GM10847 (cell line): ENCODE results near the gene FAM204A.

Source experiments
- POLR2A ChIP-seq: IDR thresholded peaks from 2 replicates; pipeline ENCODE4 v1.6.1; 2011; ENCODE audit not compliant: insufficient read length; ENCODE audit errors: extremely low read depth

FAM204A gene

GRCh38 chr10:118271671-118272070 lies 70.5 kb downstream of the FAM204A start:
- TF ChIP-seq POLR2A, result no peak

- no peak for TF ChIP-seq POLR2A
Observed at GRCh38 chr10:118266098-118266748, 75.9 kb downstream of the FAM204A start.

DNA sequence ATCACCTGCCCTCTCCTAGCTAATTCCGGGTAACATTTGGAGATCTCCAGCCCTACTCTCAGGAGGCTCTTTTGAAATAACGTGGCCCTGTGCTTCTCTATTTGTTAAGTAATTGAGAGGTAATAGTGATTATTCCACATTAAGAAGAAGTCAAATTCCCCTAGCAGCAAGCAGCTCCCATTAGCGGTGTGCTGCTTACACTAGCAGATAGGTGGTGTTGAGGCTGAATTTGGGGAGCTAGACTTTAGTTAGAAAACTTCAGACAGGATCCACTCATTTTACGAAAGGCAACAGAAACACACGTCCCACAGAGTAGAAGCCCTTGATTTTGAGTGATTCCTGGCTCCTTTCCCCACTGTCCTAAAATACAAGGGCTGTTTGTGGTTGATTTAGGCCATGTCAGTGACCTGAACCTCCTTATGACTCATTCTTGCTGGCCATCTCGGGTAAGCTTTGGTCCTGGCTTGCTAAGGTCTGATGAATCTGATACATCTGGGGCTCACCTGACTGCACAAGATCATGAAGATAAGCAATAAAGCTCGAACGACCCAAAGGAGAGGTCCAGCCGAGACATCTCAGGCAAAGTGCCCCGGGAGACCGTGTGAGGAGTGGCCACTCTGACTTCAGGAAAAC lies 77.2 kb downstream of the FAM204A start:
- no peak for TF ChIP-seq POLR2A

GRCh38 chr10:118264252-118264651 lies 77.9 kb downstream of the FAM204A start:
- no peak for TF ChIP-seq POLR2A

GRCh38 chr10:118262538-118262937 lies 79.6 kb downstream of the FAM204A start:
- TF ChIP-seq POLR2A, result no peak

GRCh38 chr10:118259288-118259906 lies 82.7 kb downstream of the FAM204A start:
- TF ChIP-seq POLR2A, result no peak

DNA sequence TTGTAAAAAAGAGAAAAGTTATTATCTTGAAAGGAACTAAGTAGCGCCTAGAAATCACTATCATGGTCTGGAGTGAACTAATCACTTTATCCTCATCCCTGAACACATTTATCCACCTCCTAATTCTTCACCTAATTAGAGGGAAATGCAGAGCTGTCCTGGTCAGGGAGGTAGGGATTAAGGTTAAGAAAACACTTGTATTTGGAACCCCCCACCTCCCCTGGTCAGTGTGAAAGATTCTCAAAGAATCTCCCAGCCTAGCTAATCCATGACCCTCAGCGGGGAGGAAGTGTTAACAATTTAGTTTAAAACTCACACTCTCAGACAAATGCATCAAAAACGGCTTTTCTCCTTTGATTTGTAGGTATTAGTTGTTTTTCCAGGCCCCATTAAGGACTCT lies 83.8 kb downstream of the FAM204A start:
- TF ChIP-seq POLR2A, result no peak

GRCh38 chr10:118256825-118257570 lies 85.1 kb downstream of the FAM204A start:
- no peak for TF ChIP-seq POLR2A

DNA sequence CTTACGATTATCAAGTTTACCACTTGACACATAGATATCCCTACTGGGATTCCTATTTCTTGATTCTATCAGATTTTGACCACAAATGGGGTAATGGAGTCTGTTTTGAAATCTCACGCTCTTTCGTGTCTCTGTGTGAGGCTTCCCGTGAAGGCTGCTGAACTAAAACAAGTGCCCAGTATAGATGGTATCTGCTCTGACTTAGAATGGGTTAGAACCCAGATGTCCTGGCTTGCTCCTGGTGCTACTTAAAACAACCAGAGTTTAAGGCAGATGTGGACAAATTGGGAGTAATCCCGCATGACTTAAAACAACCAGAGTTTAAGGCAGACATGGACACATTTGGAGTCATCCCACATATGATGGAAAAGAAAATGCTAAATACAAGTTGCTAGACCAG lies 85.9 kb downstream of the FAM204A start:
- TF ChIP-seq POLR2A, result no peak

- TF ChIP-seq POLR2A, result no peak
Observed at GRCh38 chr10:118255355-118255754, 86.8 kb downstream of the FAM204A start.

- TF ChIP-seq POLR2A, result no peak
Observed at GRCh38 chr10:118254654-118255053, 87.5 kb downstream of the FAM204A start.

DNA sequence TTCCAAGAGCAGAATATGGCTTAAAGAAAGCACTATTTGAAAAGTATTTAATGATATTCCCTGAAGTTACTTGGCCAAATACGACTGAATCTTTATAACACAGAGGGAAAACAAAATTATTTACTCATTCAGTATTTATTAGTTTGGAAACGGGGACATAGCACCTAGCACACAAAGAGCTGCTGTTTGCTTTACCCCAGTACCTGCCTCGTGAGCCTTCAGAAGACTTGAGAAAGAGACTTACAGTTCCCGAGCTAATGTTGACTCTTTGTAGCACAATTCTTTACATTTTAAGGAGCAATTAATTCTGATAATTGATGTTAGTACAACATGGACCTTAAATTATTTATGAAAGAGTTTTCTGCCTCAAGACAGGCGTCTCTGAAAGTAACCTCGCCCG lies 88.7 kb downstream of the FAM204A start:
- TF ChIP-seq POLR2A, result no peak

GRCh38 chr10:118251791-118252190 lies 90.3 kb downstream of the FAM204A start:
- no peak for TF ChIP-seq POLR2A

- no peak for TF ChIP-seq POLR2A
Observed at GRCh38 chr10:118249714-118250113, 92.4 kb downstream of the FAM204A start.
